ENCODE data around the gene RASL10B.

RASL10B gene

GRCh38 chr17:35788477-35789368, 57.3 kb downstream of the RASL10B start:
- Histone ChIP-seq H3K27me3 (replicated peaks; ENCODE audit: control insufficient read depth, insufficient read depth, low read length) (peaks cover 31% of the 10 kb centered on the region), H3K36me3 (ENCODE audit: control insufficient read depth, insufficient read depth, low read length, severe bottlenecking) (no peaks in the 10 kb centered on the region), H3K4me3 (ENCODE audit: low read length) (peak overlapping the region; percentile 18), H3K9ac (ENCODE audit: low read length) (peak overlapping the region; percentile 54), H3K9me3 (ENCODE audit: control insufficient read depth, low read length) (peaks cover 6% of the 10 kb centered on the region), H3K4me1 (ENCODE audit: control insufficient read depth, insufficient read depth, low read length) (peaks cover 62% of the 10 kb centered on the region)
- peak; percentile 91 for DNase-seq (ENCODE audit: low read depth)

- Histone ChIP-seq H3K27me3 (replicated peaks; ENCODE audit: control insufficient read depth, insufficient read depth, low read length) (peaks cover 39% of the 10 kb centered on the region), H3K9ac (ENCODE audit: low read length) (no peak overlapping the region), H3K36me3 (ENCODE audit: control insufficient read depth, insufficient read depth, low read length, severe bottlenecking) (no peaks in the 10 kb centered on the region), H3K4me1 (ENCODE audit: control insufficient read depth, insufficient read depth, low read length) (peaks cover 54% of the 10 kb centered on the region), H3K9me3 (ENCODE audit: control insufficient read depth, low read length) (peaks cover 6% of the 10 kb centered on the region), H3K4me3 (ENCODE audit: low read length) (no peak overlapping the region)
- DNase-seq (ENCODE audit: low read depth), result no peak
Observed at GRCh38 chr17:35790841-35791240, 59.4 kb downstream of the RASL10B start.

- H3K9me3 ChIP-seq (ENCODE audit: control insufficient read depth, low read length), result peaks cover 6% of the 10 kb centered on the region
- no peaks in the 10 kb centered on the region for H3K36me3 ChIP-seq (ENCODE audit: control insufficient read depth, insufficient read depth, low read length, severe bottlenecking)
- no peak overlapping the region for H3K9ac ChIP-seq (ENCODE audit: low read length)
- peaks cover 49% of the 10 kb centered on the region for H3K4me1 ChIP-seq (ENCODE audit: control insufficient read depth, insufficient read depth, low read length)
- H3K27me3 ChIP-seq (replicated peaks; ENCODE audit: control insufficient read depth, insufficient read depth, low read length), result peaks cover 48% of the 10 kb centered on the region
- no peak for DNase-seq (ENCODE audit: low read depth)
- no peak overlapping the region for H3K4me3 ChIP-seq (ENCODE audit: low read length)
Observed at GRCh38 chr17:35791681-35792350, 60.4 kb downstream of the RASL10B start.

All from adipocyte (in vitro differentiated cells).